HCT116 (cell line): ENCODE measurements around the gene TBRG4. TPM values are rescaled to one million over a fixed set of nuclear protein-coding genes. Genes with fewer than 3 reads are reported as not detected.

ENCODE experiments used
- ATAC-seq: fragments of 200-7000 bp; cut with Tn5 transposase; 2 replicates; pipeline ENCODE4 v1.9.1; 2020; ENCODE audit warnings: mild to moderate bottlenecking, moderate library complexity
- BruUV-seq: library from RNA; stranded (reverse); fragments of 400-500 nt; replicated peaks from 2 replicates; lab custom pipeline; 2021; lab: Mats Ljungman, UMichigan
- CTCF ChIA-PET: fragments of 300-600 bp; sonication (Branson Sonifier 250); formaldehyde crosslinking; loops from one replicate; lab custom pipeline; 2021; ENCODE audit warnings: antibody characterized with exemption; lab: Charles Lee
- POLR2A ChIA-PET: fragments of 300-600, 350-600 bp; sonication (Branson Sonifier 250); formaldehyde crosslinking; loops from one replicate; lab custom pipeline; 2021; ENCODE audit warnings: antibody characterized with exemption; lab: Charles Lee
- RAD21 ChIA-PET, 2 experiments: fragments of 300-600 bp; sonication (Branson Sonifier 250); formaldehyde crosslinking; loops; one replicate each; lab custom pipeline; 2023; ENCODE audit warnings: low total read pairs in 2 of 2; ENCODE audit not compliant: uncharacterized antibody in 2 of 2, unreplicated experiment in 2 of 2, low non-redundant PET in 1 of 2; lab: Charles Lee
- DNase-seq: peaks from one replicate; pipeline ENCODE4 v3.0.0-alpha.2; 2010; ENCODE audit warnings: low read depth, low spot score
- H2AFZ ChIP-seq: fragments of 200-600 bp; shearing (Covaris generic), sonication (generic); 2 replicates; pipeline ENCODE4 v1.6.1; 2017; ENCODE audit warnings: low read depth, mixed run types, mixed read lengths, antibody characterized with exemption, low read length; ENCODE audit not compliant: poor library complexity, severe bottlenecking
- H3K27ac ChIP-seq: 2 replicates; pipeline ENCODE4 v1.5.1; 2012; ENCODE audit warnings: low read depth, low read length
- H3K27me3 ChIP-seq: fragments of 200-600 bp; sonication (generic); 2 replicates; pipeline ENCODE4 v1.6.1; 2016; ENCODE audit warnings: mixed run types, low read length, mixed read lengths; ENCODE audit not compliant: insufficient read depth
- H3K36me3 ChIP-seq, 2 experiments: fragments of 200-500 bp in 1 of 2; fragments of 200-600 bp in 1 of 2; sonication (Bioruptor generic) in 1 of 2; sonication (generic) in 1 of 2; 2 replicates each; pipeline versions ENCODE4 v1.5.1 to v1.6.1; 2014 to 2016; ENCODE audit warnings: low read length in 2 of 2, inconsistent platforms in 1 of 2, mixed read lengths in 1 of 2, mixed run types in 1 of 2; ENCODE audit not compliant: insufficient read depth in 2 of 2, control insufficient read depth in 1 of 2
- H3K4me1 ChIP-seq, 2 experiments: fragments of 200-600 bp in 1 of 2; sonication (generic) in 1 of 2; 2 replicates each; pipeline versions ENCODE4 v1.5.1 to v1.6.1; 2012 to 2017; ENCODE audit warnings: low read length in 2 of 2, inconsistent platforms in 1 of 2, mild to moderate bottlenecking in 1 of 2, mixed read lengths in 1 of 2, mixed run types in 1 of 2, moderate library complexity in 1 of 2; ENCODE audit not compliant: insufficient read depth in 2 of 2, control insufficient read depth in 1 of 2
- H3K4me2 ChIP-seq: fragments of 200-600 bp; sonication (generic); 2 replicates; pipeline ENCODE4 v1.6.1; 2017; ENCODE audit warnings: mixed run types, low read length, mixed read lengths
- H3K4me3 ChIP-seq, 2 experiments: fragments of 200-600 bp in 1 of 2; sonication (generic) in 1 of 2; replicated peaks in 1 of 2; 2 replicates each; pipeline ENCODE4 v1.5.1; 2011 to 2016; ENCODE audit warnings: low read length in 2 of 2, control low read depth in 1 of 2, low read depth in 1 of 2, mild to moderate bottlenecking in 1 of 2, mixed read lengths in 1 of 2, mixed run types in 1 of 2
- H3K79me2 ChIP-seq: fragments of 200-600 bp; sonication (generic); 2 replicates; pipeline ENCODE4 v1.6.1; 2017; ENCODE audit warnings: mild to moderate bottlenecking, mixed run types, low read length, moderate library complexity, mixed read lengths; ENCODE audit not compliant: insufficient read depth
- H3K9ac ChIP-seq: fragments of 200-600 bp; sonication (generic); 2 replicates; pipeline ENCODE4 v1.6.1; 2016; ENCODE audit warnings: low read length, mixed read lengths
- H3K9me2 ChIP-seq: fragments of 200-600 bp; sonication (generic), shearing (Covaris generic); 2 replicates; pipeline ENCODE4 v1.6.1; 2017; ENCODE audit warnings: mixed run types, mild to moderate bottlenecking, moderate library complexity; ENCODE audit not compliant: insufficient read depth
- H3K9me3 ChIP-seq, 2 experiments: fragments of 200-500 bp in 1 of 2; fragments of 200-600 bp in 1 of 2; sonication (Bioruptor generic) in 1 of 2; sonication (generic) in 1 of 2; 2 replicates each; pipeline ENCODE4 v1.6.1; 2014 to 2017; ENCODE audit warnings: low read length in 2 of 2, mixed read lengths in 2 of 2, inconsistent platforms in 1 of 2, low read depth in 1 of 2, mild to moderate bottlenecking in 1 of 2, mixed run types in 1 of 2, moderate library complexity in 1 of 2; ENCODE audit not compliant: control insufficient read depth in 1 of 2, insufficient read depth in 1 of 2
- H4K20me1 ChIP-seq: fragments of 200-600 bp; sonication (generic), shearing (Covaris generic); 2 replicates; pipeline ENCODE4 v1.6.1; 2017; ENCODE audit warnings: mixed run types, mild to moderate bottlenecking, moderate library complexity; ENCODE audit not compliant: insufficient read depth
- CBX3 ChIP-seq: IDR thresholded peaks from 2 replicates; pipeline ENCODE4 v1.6.1; 2012; ENCODE audit warnings: low read depth
- CEBPB ChIP-seq: IDR thresholded peaks from 2 replicates; pipeline ENCODE4 v1.6.1; 2012; ENCODE audit warnings: low read depth
- EGR1 ChIP-seq: IDR thresholded peaks from 2 replicates; pipeline ENCODE4 v1.6.1; 2012; ENCODE audit warnings: low read depth
- ELF1 ChIP-seq: IDR thresholded peaks from 2 replicates; pipeline ENCODE4 v1.6.1; 2012; ENCODE audit warnings: low read depth, borderline replicate concordance
- EZH2 ChIP-seq: fragments of 200-600 bp; sonication (generic); IDR thresholded peaks from 2 replicates; pipeline ENCODE4 v1.6.1; 2017; ENCODE audit warnings: antibody characterized with exemption, mixed run types
- FOSL1 ChIP-seq: IDR thresholded peaks from 2 replicates; pipeline ENCODE4 v1.6.1; 2012; ENCODE audit warnings: low read depth
- JUND ChIP-seq: IDR thresholded peaks from 2 replicates; pipeline ENCODE4 v1.6.1; 2012
- MAX ChIP-seq: IDR thresholded peaks from 2 replicates; pipeline ENCODE4 v1.6.1; 2012
- POLR2A ChIP-seq: IDR thresholded peaks from 2 replicates; pipeline ENCODE4 v1.7.0; 2011; ENCODE audit warnings: borderline replicate concordance; ENCODE audit not compliant: insufficient read depth, insufficient read length; ENCODE audit errors: extremely low read depth
- POLR2AphosphoS5 ChIP-seq: IDR thresholded peaks from 2 replicates; pipeline ENCODE4 v1.6.1; 2011; ENCODE audit warnings: mild to moderate bottlenecking, low read depth, low read length, moderate library complexity
- RAD21 ChIP-seq: IDR thresholded peaks from 2 replicates; pipeline ENCODE4 v1.6.1; 2012; ENCODE audit warnings: low read depth, mild to moderate bottlenecking
- REST ChIP-seq: IDR thresholded peaks from 2 replicates; pipeline ENCODE4 v1.6.1; 2012; ENCODE audit warnings: low read depth
- SIN3A ChIP-seq: IDR thresholded peaks from 2 replicates; pipeline ENCODE4 v1.6.1; 2012; ENCODE audit warnings: low read depth
- SP1 ChIP-seq: IDR thresholded peaks from 2 replicates; pipeline ENCODE4 v1.6.1; 2012; ENCODE audit warnings: low read depth
- SRF ChIP-seq: IDR thresholded peaks from 2 replicates; pipeline ENCODE4 v1.6.1; 2012; ENCODE audit warnings: low read depth
- ZFX ChIP-seq: fragments of 450-650 bp; IDR thresholded peaks from 2 replicates; pipeline ENCODE4 v1.6.1; 2017
- ZNF274 ChIP-seq: fragments of 200-500 bp; sonication (Bioruptor generic); IDR thresholded peaks from 2 replicates; pipeline ENCODE4 v1.6.1; 2014; ENCODE audit warnings: mild to moderate bottlenecking, low read depth, low read length, inconsistent platforms
- intact Hi-C: fragments of 100-400 bp; cut with micrococcal nuclease; formaldehyde crosslinking; loops from 2 replicates; pipeline ENCODE4 v1.10.0; 2022
- total RNA-seq: library from RNA; stranded (reverse); gene quantifications from one replicate; pipeline ENCODE4 v1.2.1, GENCODE V29; 2021; ENCODE audit not compliant: unreplicated experiment

Gene TBRG4
- total RNA-seq, 1 experiment from 2014 or later = 136 TPM

- TF ChIP-seq ELF1 (no peak), SIN3A (no peak), MAX (no peak), RAD21 (no peak), ZFX (no peak), ZNF274 (no peak), CBX3 (no peak), JUND (no peak), FOSL1 (no peak), CEBPB (no peak), EZH2 (no peak)
Measured at GRCh38 chr7:45082031-45082830, 29.3 kb downstream of the TBRG4 start (continued).

- no peak for DNase-seq
- Histone ChIP-seq H3K9me2 (no peaks in the 10 kb centered on the region), H3K9me3 (no peaks in the 10 kb centered on the region), H4K20me1 (no peaks in the 10 kb centered on the region), H3K4me3 (no peak overlapping the region), H3K79me2 (no peaks in the 10 kb centered on the region), H3K27me3 (no peaks in the 10 kb centered on the region)
- CTCF ChIA-PET = no interaction called here
- intact Hi-C loops = no loop called here
- no peak for ATAC-seq
- no peak for TF ChIP-seq POLR2AphosphoS5
- no peak for TF ChIP-seq ZFX
- no peak for TF ChIP-seq POLR2A
- TF ChIP-seq ELF1 = no peak
- no peak for TF ChIP-seq EGR1
- no peak for TF ChIP-seq RAD21
- no peak for TF ChIP-seq CBX3
- no peak for TF ChIP-seq MAX
- TF ChIP-seq SRF = no peak
- TF ChIP-seq CEBPB = no peak
- TF ChIP-seq SIN3A = no peak
- TF ChIP-seq REST = no peak
- TF ChIP-seq SP1 = no peak
- TF ChIP-seq, all 23 proteins: peak for 0
- BruUV-seq = no TSS peak
- no peak overlapping the region for H2AFZ ChIP-seq
- ChIA-PET POLR2A (no interaction called here), RAD21 (no interaction called here)
- no peak overlapping the region for H3K9ac ChIP-seq
- no peak overlapping the region for H3K27ac ChIP-seq
- H3K4me2 ChIP-seq = no peak overlapping the region
- H3K36me3 ChIP-seq = no peaks in the 10 kb centered on the region
- H3K4me1 ChIP-seq = peaks cover 6% of the 10 kb centered on the region in 2 experiments; a peak in 3 of 4 replicates
Measured at GRCh38 chr7:45081670-45081974, 29.9 kb downstream of the TBRG4 start.
